Esophagus muscularis mucosa (tissue), 4 donors: ENCODE data around the gene ZNF26. TPM values are rescaled to one million over a fixed set of nuclear protein-coding genes. Genes with fewer than 3 reads are reported as not detected.
"Not testable (repeated sequence)": the region's sequence is repeated elsewhere in the genome, so short reads cannot be mapped to it uniquely, and the experiment has no call there.

ENCODE experiments used
- DNase-seq: peaks from one replicate; pipeline ENCODE4 v3.0.0-alpha.2; 2017; ENCODE audit errors: extremely low spot score
- H3K27ac ChIP-seq, 4 donors: fragments of 200-600 bp; sonication (generic); replicated peaks in 1 of 4; 1 replicate in 3 of 4; 2 replicates in 1 of 4; pipeline ENCODE4 v1.5.1; 2016 to 2019; ENCODE audit warnings: mild to moderate bottlenecking in 1 of 4
- H3K27me3 ChIP-seq, 4 donors: fragments of 200-600 bp; sonication (generic); one replicate each; pipeline versions ENCODE4 v1.5.1 to v1.6.0; 2016 to 2019
- H3K36me3 ChIP-seq, 4 donors: fragments of 200-600 bp; sonication (generic); one replicate each; pipeline ENCODE4 v1.5.1; 2016 to 2019
- H3K4me1 ChIP-seq, 4 donors: fragments of 200-600 bp; sonication (generic); one replicate each; pipeline ENCODE4 v1.5.1; 2016 to 2019
- H3K4me3 ChIP-seq, 4 donors: fragments of 200-600 bp; sonication (generic); 1 replicate in 2 of 4; 2 replicates in 2 of 4; pipeline ENCODE4 v1.5.1; 2016 to 2019; ENCODE audit warnings: mild to moderate bottlenecking in 4 of 4, moderate library complexity in 1 of 4
- H3K9me3 ChIP-seq, 4 donors: fragments of 200-600 bp; sonication (generic); 1 replicate in 3 of 4; 2 replicates in 1 of 4; pipeline ENCODE4 v1.5.1; 2016 to 2019
- CTCF ChIP-seq, 3 experiments: fragments of 200-600 bp in 2 of 3; fragments of 450-650 bp in 1 of 3; sonication (generic) in 2 of 3; IDR thresholded peaks; one replicate each; pipeline ENCODE4 v1.5.1; 2017 to 2019; ENCODE audit warnings: antibody characterized with exemption in 3 of 3, mild to moderate bottlenecking in 2 of 3, moderate library complexity in 1 of 3
- EP300 ChIP-seq: sonication (generic); formaldehyde crosslinking; IDR thresholded peaks from one replicate; pipeline ENCODE4 v1.6.1; 2017; ENCODE audit warnings: antibody characterized with exemption
- POLR2A ChIP-seq: fragments of 450-650 bp; IDR thresholded peaks from one replicate; pipeline ENCODE4 v1.6.1; 2017; ENCODE audit warnings: antibody characterized with exemption, moderate library complexity, mild to moderate bottlenecking, low read depth
- POLR2AphosphoS5 ChIP-seq, 2 donors: sonication (generic); formaldehyde crosslinking; IDR thresholded peaks; one replicate each; pipeline ENCODE4 v1.6.1; 2017; ENCODE audit warnings: antibody characterized with exemption in 2 of 2
- WGBS: methylation state at CpG from one replicate; pipeline ENCODE4 v1.1.5; 2018; 5-methylcytosine and 5-hydroxymethylcytosine counted together
- intact Hi-C: fragments of 100-400 bp; cut with DNase I; formaldehyde crosslinking; loops from one replicate; pipeline ENCODE4 v1.15.1; 2023
- total RNA-seq, 4 donors: library from RNA; depleted of rRNA; stranded (reverse); fragments of >200 nt; gene quantifications; one replicate each; pipeline versions ENCODE4 v1.1.0 to v1.2.1, GENCODE V29; 2016

Gene ZNF26
- total RNA-seq, 4 donors from 2014 or later = 9.6 to 15.8 (median 10.9) TPM

GRCh38 chr12:132976870-132977269 is 9.3 kb upstream of the ZNF26 start:
- H3K4me1 ChIP-seq, H3K27me3 ChIP-seq, H3K36me3 ChIP-seq, H3K4me3 ChIP-seq, DNase-seq, intact Hi-C loops, H3K9me3 ChIP-seq, H3K27ac ChIP-seq: not testable (repeated sequence)
- TF ChIP-seq POLR2AphosphoS5 (IDR thresholded peaks at IDR 0.05) (peak in 1 of 2 donors; percentile 13), CTCF (IDR thresholded peaks at IDR 0.05) (peak; percentile 24 to 61 (median 37))
- 36% methylated on average over 13 of the region's 13 CpGs for WGBS

GRCh38 chr12:132986885-132987225 is 688 bp downstream of the ZNF26 start:
- Histone ChIP-seq H3K9me3 (peaks cover 0 to 32% (median 23%) of the 10 kb centered on the region in 4 donors), H3K4me3 (peak overlapping the region; percentile 73 to 96 (median 81)), H3K27me3 (no peaks in the 10 kb centered on the region), H3K4me1 (peaks cover 9 to 23% (median 19%) of the 10 kb centered on the region in 4 donors), H3K36me3 (peaks cover 0 to 25% (median 7%) of the 10 kb centered on the region in 4 donors), H3K27ac (peak overlapping the region; percentile 79 to 92 (median 86))
- 3% methylated on average over 11 of the region's 11 CpGs for WGBS
- no peak for DNase-seq
- TF ChIP-seq EP300 = no peak
- TF ChIP-seq POLR2AphosphoS5 (IDR thresholded peaks at IDR 0.05) = no peak
- no peak for TF ChIP-seq CTCF (IDR thresholded peaks at IDR 0.05)
- TF ChIP-seq POLR2A = no peak
- intact Hi-C loops = loop anchor here (2.0 kb wide), 2 partner anchors 50 to 92 kb away; partner anchors contain the start of gene ZNF84

GRCh38 chr12:132998741-132999140 is 12.6 kb downstream of the ZNF26 start:
- no peak for TF ChIP-seq EP300
- TF ChIP-seq POLR2A = no peak
- TF ChIP-seq POLR2AphosphoS5 (IDR thresholded peaks at IDR 0.05) = no peak
- TF ChIP-seq CTCF (IDR thresholded peaks at IDR 0.05) = no peak
- Histone ChIP-seq H3K36me3 (peaks cover 10 to 45% (median 16%) of the 10 kb centered on the region in 4 donors), H3K4me3 (no peak overlapping the region), H3K9me3 (peaks cover 3 to 96% (median 87%) of the 10 kb centered on the region in 4 donors), H3K27me3 (no peaks in the 10 kb centered on the region), H3K27ac (no peak overlapping the region), H3K4me1 (no peaks in the 10 kb centered on the region)
- intact Hi-C loops = no loop called here
- WGBS = 71% methylated on average over 1 of the region's 1 CpG
- DNase-seq = no peak

- no peaks in the 10 kb centered on the region for H3K27me3 ChIP-seq
- intact Hi-C loops = no loop called here
- WGBS = 97% methylated on average over 6 of the region's 6 CpGs
- H3K9me3 ChIP-seq = peaks cover 10 to 99% (median 86%) of the 10 kb centered on the region in 4 donors
- TF ChIP-seq EP300 (no peak), POLR2A (no peak), CTCF (IDR thresholded peaks at IDR 0.05) (no peak), POLR2AphosphoS5 (IDR thresholded peaks at IDR 0.05) (no peak)
- peaks cover 65 to 100% (median 87%) of the 10 kb centered on the region in 4 donors for H3K36me3 ChIP-seq
- no peak overlapping the region for H3K4me3 ChIP-seq
- no peak for DNase-seq
- no peak overlapping the region for H3K27ac ChIP-seq
- no peaks in the 10 kb centered on the region for H3K4me1 ChIP-seq
These were observed 24.6 kb downstream of the ZNF26 start for GRCh38 chr12:133010657-133011297.

GRCh38 chr12:133023566-133023965 is 37.4 kb downstream of the ZNF26 start:
- H3K9me3 ChIP-seq = peaks cover 0 to 83% (median 56%) of the 10 kb centered on the region in 4 donors
- no peaks in the 10 kb centered on the region for H3K4me1 ChIP-seq
- no peak overlapping the region for H3K4me3 ChIP-seq
- DNase-seq = no peak
- intact Hi-C loops = no loop called here
- H3K27ac ChIP-seq = no peak overlapping the region
- WGBS = 94% methylated on average over 2 of the region's 2 CpGs
- H3K27me3 ChIP-seq = no peaks in the 10 kb centered on the region
- H3K36me3 ChIP-seq = peaks cover 0 to 5% (median 2%) of the 10 kb centered on the region in 4 donors
- TF ChIP-seq EP300 = no peak
- no peak for TF ChIP-seq CTCF (IDR thresholded peaks at IDR 0.05)
- no peak for TF ChIP-seq POLR2A
